Measurements from ENCODE around the gene WFS1.

Gene WFS1

GRCh38 chr4:6300359-6300758 lies 30.7 kb downstream of the WFS1 start:
- DNase-seq (ENCODE audit: low read depth): no peak

DNA sequence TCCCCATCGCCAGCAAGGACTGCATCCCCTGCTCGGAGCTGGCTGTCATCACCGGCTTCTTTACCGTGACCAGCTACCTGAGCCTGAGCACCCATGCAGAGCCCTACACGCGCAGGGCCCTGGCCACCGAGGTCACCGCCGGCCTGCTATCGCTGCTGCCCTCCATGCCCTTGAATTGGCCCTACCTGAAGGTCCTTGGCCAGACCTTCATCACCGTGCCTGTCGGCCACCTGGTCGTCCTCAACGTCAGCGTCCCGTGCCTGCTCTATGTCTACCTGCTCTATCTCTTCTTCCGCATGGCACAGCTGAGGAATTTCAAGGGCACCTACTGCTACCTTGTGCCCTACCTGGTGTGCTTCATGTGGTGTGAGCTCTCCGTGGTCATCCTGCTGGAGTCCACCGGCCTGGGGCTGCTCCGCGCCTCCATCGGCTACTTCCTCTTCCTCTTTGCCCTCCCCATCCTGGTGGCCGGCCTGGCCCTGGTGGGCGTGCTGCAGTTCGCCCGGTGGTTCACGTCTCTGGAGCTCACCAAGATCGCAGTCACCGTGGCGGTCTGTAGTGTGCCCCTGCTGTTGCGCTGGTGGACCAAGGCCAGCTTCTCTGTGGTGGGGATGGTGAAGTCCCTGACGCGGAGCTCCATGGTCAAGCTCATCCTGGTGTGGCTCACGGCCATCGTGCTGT lies 31.5 kb downstream of the WFS1 start:
- no peak for DNase-seq (ENCODE audit: low read depth)

DNA sequence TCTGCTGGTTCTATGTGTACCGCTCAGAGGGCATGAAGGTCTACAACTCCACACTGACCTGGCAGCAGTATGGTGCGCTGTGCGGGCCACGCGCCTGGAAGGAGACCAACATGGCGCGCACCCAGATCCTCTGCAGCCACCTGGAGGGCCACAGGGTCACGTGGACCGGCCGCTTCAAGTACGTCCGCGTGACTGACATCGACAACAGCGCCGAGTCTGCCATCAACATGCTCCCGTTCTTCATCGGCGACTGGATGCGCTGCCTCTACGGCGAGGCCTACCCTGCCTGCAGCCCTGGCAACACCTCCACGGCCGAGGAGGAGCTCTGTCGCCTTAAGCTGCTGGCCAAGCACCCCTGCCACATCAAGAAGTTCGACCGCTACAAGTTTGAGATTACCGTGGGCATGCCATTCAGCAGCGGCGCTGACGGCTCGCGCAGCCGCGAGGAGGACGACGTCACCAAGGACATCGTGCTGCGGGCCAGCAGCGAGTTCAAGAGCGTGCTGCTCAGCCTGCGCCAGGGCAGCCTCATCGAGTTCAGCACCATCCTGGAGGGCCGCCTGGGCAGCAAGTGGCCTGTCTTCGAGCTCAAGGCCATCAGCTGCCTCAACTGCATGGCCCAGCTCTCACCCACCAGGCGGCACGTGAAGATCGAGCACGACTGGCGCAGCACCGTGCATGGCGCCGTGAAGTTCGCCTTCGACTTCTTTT lies 32.2 kb downstream of the WFS1 start:
- DNase-seq (ENCODE audit: low read depth): no peak

DNA sequence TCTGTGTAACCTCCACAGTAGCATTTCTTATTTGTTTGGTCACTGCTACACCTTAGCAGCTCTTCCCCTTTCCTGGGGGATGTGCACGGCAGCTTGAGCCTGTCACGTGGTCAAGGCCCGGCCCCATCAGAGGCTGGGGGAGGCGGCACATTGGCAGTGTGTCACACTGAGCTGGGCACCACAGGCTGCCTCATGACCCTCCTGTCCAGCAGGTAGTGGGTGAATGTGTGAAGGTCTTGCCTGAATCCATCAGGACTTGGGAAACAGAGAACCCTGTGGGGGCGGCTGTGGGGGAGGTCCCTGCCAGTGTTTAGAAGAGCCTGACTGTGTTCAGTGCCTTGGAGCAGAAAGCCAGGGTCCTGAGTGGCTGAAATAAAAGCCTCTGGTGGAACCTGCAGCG lies 33.2 kb downstream of the WFS1 start:
- no peak for DNase-seq (ENCODE audit: low read depth)

DNA sequence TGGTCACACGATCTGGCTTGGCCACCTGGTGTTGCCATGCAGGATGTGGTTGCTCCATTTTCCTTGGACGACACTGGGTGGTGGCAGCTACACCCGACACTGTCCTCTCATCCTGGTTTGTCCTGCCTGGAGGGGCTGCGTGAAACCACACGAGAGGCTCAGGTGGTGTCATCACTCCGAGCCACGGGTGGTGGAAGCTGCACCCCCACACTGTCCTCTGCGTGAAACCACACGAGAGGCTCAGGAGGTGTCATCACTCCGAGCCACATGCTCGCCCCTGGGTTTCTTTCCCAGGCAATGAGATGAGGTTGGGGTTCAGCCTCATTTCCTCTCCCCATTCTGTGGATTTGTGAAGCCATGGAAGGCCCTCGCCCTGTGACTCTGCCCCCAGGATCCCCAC lies 34.3 kb downstream of the WFS1 start:
- no peak for DNase-seq (ENCODE audit: low read depth)

DNA sequence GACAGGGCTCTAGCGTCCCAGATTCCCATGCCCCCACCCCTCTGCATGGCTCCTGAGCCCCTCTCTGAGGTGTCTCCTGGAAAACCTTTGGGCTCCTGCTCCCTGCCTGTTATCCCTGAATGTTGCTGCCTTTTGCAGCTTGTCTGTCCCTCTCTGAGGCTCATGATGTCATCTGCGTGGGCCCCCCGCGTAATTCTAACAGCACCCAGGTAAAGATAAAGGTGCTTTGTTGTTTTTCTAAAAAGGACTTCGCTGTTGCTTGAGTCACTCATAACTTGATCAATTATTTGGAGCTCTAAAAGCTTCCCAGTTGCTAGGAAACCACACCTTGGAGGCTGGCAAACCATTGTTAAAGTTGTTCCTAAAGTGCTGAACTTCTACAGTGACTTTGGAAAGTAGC lies 36.6 kb downstream of the WFS1 start:
- DNase-seq (ENCODE audit: low read depth): no peak

DNA sequence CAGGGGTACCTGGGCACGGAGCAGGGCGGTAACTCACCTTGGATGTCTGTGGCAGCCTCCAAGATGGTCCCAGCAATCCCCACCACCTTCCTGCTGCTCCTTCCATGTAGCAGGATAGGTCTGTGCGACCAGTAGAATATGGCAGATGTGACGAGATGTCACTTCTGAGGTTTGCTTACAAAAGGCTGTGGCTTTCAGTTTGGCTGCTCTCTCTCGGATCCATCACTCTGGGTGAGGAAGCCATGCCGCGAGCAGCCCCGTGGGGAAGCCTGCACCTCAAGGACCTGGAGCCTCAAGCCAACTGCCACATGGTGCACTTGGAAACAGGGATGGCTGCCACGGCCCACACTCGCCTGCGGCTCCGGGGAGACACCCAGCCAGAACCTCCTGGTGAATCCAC lies 37.6 kb downstream of the WFS1 start:
- DNase-seq (ENCODE audit: low read depth): no peak

DNA sequence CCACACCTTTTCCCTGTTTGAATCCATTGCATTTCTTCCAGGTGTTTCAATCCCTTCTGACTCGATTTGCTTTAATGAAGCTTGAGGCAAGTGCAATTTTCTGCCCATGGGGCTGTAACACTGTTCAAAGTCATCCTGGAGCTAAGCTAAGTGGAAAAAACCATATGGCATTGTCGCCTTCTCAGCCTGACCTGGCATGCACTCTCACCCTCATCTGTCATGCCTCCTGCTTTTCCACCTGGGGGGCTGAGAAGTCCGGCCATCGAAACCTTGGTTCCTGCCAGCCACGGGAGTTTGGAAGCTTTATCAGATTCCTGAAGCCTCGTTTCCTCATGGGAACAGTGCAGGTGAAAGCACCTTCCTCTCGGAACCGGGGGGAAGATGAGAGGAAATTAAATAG lies 38.2 kb downstream of the WFS1 start:
- DNase-seq (ENCODE audit: low read depth): no peak

GRCh38 chr4:6308899-6309643 lies 39.4 kb downstream of the WFS1 start:
- no peak for DNase-seq (ENCODE audit: low read depth)

- DNase-seq (ENCODE audit: low read depth): no peak
These were observed 40.1 kb downstream of the WFS1 start for GRCh38 chr4:6309777-6310176.

GRCh38 chr4:6313216-6313615 lies 43.6 kb downstream of the WFS1 start:
- no peak for DNase-seq (ENCODE audit: low read depth)

DNA sequence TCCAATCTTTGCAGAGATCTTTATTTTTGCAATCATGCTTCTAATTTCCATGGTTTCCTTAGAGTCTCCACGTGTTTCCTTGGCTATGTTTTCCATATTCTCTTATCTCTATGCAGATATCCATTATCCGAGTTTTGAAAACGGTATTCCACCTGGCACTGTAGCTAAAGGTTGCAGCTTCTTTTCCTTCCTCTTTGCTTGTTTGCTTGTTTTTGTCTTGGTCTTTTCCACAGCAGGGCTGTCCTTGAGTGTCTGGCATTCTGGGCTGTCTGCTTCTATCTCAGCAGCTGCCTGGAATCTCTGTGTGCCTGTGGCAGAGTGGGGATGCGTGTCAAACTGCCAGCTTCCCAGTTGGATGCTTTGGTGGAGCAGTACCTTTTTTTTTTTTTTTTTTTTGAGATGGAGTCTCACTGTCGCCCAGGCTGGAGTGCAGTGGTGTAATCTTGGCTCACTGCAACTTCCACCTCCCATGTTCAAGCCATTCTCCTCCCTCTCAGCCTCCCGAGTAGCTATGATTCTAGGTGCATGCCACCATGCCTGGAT lies 46.9 kb downstream of the WFS1 start:
- no peak for DNase-seq (ENCODE audit: low read depth)

DNA sequence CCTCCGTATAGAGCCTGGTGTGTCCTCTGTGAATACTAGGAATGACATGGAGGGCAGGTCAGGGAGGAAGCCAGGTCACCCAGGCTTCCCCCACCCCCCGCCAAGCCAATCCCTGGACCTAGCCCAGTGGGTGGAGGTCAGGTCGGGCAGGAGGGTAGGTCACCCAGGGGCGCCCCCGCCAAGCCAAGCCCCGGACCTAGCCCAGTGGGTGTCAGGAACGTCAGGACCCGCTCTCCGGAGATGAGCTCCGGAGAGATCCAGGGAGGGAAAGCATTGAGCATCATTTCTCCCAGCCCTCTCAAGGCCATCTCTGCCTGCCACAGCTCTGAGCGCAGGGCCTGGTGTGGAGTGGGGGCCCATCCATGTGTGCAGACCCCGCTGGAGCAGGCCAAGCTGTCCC lies 48.6 kb downstream of the WFS1 start:
- DNase-seq (ENCODE audit: low read depth): no peak

GRCh38 chr4:6319530-6320150 lies 50.0 kb downstream of the WFS1 start:
- DNase-seq (ENCODE audit: low read depth): no peak

GRCh38 chr4:6320663-6321062 lies 51.0 kb downstream of the WFS1 start:
- DNase-seq (ENCODE audit: low read depth): no peak

DNA sequence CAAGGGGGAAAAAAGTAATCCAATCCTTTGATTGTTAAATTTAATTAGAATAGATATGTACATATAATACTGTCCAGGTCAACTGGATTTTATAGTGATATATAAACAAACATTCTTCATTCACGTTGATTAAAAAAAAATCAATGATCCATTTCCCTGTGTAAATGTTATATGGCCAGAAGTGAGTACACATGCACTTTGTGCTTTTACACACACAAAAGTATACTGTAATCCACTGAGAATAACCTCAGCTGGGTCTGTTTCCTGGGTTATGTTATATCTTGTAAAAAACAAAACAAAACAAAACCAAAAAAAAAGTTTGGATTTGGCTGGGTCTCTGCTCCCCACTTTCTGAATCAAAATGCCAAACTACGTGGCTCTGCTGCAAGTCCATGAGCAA lies 51.7 kb downstream of the WFS1 start:
- DNase-seq (ENCODE audit: low read depth): no peak

DNA sequence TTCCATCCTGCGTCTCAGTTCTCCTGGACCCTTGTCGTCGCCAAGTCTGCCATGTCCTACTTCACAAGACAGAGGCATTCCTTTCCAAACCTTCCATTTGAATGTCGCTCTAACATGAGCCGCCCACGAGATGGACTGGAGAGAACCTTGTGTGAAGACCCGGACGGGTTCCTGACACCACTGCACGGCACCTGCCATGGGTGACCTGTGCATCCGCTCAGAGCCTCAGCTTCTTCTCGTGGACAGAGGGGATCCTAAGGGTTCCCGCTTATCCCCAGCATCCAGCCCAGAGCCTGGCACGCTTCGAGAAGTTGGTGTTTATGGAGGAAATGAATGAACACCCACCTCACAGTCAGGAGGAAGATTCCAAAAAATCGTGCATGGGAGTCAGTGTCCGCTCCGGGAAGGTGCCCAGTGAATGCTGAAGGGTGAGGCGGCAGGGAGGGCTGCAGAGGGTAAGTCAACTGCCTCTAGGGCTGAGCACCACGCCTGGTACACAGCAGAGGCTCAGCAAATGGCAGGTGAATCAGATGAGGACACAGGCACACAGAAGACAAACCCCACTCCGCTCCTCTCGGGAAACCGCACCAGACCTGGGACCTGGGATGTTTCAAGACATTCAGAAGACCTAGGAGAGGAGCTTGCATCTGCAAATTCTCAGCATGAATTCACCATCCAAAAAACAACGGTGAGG lies 52.6 kb downstream of the WFS1 start:
- no peak for DNase-seq (ENCODE audit: low read depth)

DNA sequence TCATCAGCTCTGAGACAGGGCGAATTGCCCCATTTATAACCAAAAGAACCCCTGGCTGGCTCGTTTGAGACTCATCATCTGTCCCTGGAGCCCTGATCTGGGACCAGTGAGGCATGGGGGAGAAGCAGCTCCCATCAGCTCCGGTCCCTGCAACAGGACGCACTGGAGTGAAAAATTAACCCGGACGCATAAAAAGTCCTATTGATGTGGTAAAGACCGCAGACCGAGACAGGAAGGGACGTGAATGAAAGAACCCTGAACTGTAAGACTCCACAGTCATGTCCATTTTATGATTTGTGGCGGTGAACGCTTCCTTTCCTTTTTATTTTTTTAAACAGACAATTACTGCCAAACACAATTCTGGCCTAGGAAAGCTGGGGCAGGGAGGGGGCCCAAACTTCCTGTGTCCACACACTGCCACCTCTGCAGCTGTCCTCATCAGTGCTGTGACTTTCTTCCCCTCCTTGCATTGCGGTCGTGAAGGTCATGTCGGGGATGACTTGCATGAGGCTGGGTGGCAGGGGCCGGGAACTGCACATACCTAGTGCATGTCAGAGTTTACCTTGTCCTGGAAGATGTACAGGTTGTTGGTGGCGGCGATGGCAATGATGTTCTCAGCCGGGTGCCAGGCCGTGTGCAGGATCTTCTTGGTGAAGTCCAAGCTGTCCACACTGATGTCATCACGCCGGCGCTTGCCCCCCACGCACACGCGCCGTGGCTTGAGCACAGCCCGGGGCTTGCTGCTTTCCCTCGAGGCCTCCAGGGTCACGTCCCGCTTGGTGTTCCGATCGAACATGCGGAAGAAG lies 53.3 kb downstream of the WFS1 start:
- DNase-seq (ENCODE audit: low read depth): no peak

GRCh38 chr4:6324461-6324998 lies 54.9 kb downstream of the WFS1 start:
- no peak for DNase-seq (ENCODE audit: low read depth)

DNA sequence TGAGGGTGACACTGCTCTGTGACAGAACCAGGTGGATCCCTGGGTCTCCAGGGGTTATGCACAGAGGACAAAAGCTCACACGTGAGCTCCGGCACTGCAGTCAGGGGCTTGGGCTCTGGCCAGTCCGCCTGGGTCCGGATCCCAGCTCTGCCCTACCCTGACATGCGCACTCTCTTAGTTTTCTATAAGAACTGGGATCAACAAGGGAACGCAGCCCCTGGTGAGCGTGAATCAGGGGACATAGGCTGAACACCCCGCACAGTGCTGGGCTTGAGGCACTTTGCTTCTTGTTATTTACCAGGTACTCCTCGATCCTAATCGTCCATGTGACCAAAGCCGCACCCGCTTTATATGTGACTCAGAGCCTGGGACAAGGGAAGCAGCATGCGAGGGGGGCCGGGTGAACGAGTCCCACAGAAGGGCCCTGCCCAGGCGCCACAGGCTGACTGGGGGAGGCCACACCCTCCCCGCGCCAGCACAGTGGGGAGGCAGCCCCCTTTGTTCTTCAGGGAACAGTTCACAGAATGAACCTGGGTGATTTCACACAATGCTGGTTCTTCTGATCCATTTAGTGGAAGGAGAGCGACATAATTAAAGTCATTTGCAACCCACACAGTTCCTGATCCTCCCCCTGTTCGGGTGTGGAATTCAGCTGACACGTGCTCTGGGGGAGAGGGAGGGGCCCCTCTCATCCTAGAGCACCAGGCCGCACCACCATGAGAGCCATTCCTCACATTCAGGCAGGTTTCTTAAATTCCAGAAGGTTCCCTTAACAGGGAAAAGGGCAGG lies 55.5 kb downstream of the WFS1 start:
- DNase-seq (ENCODE audit: low read depth): no peak
